ENCODE measurements around the gene ADGRL1.

ADGRL1 gene

GRCh38 chr19:14112051-14112808 lies 93.7 kb downstream of the ADGRL1 start:
- Mint-ChIP-seq H3K4me1 (peaks cover 59% of the 10 kb centered on the region), H3K27me3 (ENCODE audit: low read depth, poor library complexity) (peaks cover 2% of the 10 kb centered on the region), H3K36me3 (ENCODE audit: low read depth) (peaks cover 6% of the 10 kb centered on the region), H3K4me3 (no peak overlapping the region), H3K9me3 (no peaks in the 10 kb centered on the region), H3K27ac (peak overlapping the region; percentile 90)
- DNase-seq = no peak
- TF ChIP-seq CTCF (IDR thresholded peaks at IDR 0.05) = no peak

GRCh38 chr19:14111486-14111885 lies 94.5 kb downstream of the ADGRL1 start:
- H3K9me3 Mint-ChIP-seq = no peaks in the 10 kb centered on the region
- no peak for DNase-seq
- no peak for TF ChIP-seq CTCF (IDR thresholded peaks at IDR 0.05)
- H3K36me3 Mint-ChIP-seq (ENCODE audit: low read depth) = peaks cover 9% of the 10 kb centered on the region
- H3K4me3 Mint-ChIP-seq = no peak overlapping the region
- H3K27ac Mint-ChIP-seq = no peak overlapping the region
- H3K4me1 Mint-ChIP-seq = peaks cover 55% of the 10 kb centered on the region
- peaks cover under 1% of the 10 kb centered on the region for H3K27me3 Mint-ChIP-seq (ENCODE audit: low read depth, poor library complexity)

- H3K9me3 Mint-ChIP-seq = no peaks in the 10 kb centered on the region
- H3K27ac Mint-ChIP-seq = no peak overlapping the region
- H3K27me3 Mint-ChIP-seq (ENCODE audit: low read depth, poor library complexity) = no peaks in the 10 kb centered on the region
- no peak for TF ChIP-seq CTCF (IDR thresholded peaks at IDR 0.05)
- peaks cover 46% of the 10 kb centered on the region for H3K4me1 Mint-ChIP-seq
- DNase-seq = no peak
- peaks cover 13% of the 10 kb centered on the region for H3K36me3 Mint-ChIP-seq (ENCODE audit: low read depth)
- no peak overlapping the region for H3K4me3 Mint-ChIP-seq
Measured at GRCh38 chr19:14110650-14111049, 95.3 kb downstream of the ADGRL1 start.

- Mint-ChIP-seq H3K27ac (peak overlapping the region; percentile 82), H3K27me3 (ENCODE audit: low read depth, poor library complexity) (no peaks in the 10 kb centered on the region), H3K4me1 (peaks cover 24% of the 10 kb centered on the region), H3K9me3 (no peaks in the 10 kb centered on the region), H3K36me3 (ENCODE audit: low read depth) (peaks cover 19% of the 10 kb centered on the region), H3K4me3 (no peak overlapping the region)
- TF ChIP-seq CTCF (IDR thresholded peaks at IDR 0.05) = no peak
- DNase-seq = no peak
Measured at GRCh38 chr19:14107581-14108461, 98.1 kb downstream of the ADGRL1 start.

DNA sequence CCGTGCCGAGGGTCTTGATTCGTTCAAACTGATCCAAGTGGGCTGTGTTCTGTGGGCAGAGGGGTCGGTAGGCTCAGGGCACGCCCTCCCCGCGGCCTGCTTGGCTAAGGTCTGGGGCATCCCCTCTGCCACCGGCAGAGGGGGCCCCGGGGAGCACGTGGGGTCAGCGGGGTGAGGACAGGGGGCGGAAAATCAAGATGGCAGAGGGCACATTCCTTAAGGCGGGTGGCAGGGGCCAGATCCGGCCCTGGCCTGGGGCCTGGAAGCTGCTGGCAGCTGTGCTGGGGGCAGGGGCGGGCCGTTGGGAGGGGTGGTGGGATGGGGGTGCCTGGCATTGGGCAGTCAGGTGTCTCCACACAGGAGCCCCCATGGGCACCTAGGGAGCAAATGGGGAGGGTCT lies 99.1 kb downstream of the ADGRL1 start:
- H3K27me3 Mint-ChIP-seq (ENCODE audit: low read depth, poor library complexity) = no peaks in the 10 kb centered on the region
- peak overlapping the region; percentile 36 for H3K27ac Mint-ChIP-seq
- H3K4me1 Mint-ChIP-seq = peaks cover 17% of the 10 kb centered on the region
- no peak for TF ChIP-seq CTCF (IDR thresholded peaks at IDR 0.05)
- H3K9me3 Mint-ChIP-seq = no peaks in the 10 kb centered on the region
- no peak for DNase-seq
- no peak overlapping the region for H3K4me3 Mint-ChIP-seq
- H3K36me3 Mint-ChIP-seq (ENCODE audit: low read depth) = peaks cover 19% of the 10 kb centered on the region
